ENCODE measurements around the gene CEP128.

DNA sequence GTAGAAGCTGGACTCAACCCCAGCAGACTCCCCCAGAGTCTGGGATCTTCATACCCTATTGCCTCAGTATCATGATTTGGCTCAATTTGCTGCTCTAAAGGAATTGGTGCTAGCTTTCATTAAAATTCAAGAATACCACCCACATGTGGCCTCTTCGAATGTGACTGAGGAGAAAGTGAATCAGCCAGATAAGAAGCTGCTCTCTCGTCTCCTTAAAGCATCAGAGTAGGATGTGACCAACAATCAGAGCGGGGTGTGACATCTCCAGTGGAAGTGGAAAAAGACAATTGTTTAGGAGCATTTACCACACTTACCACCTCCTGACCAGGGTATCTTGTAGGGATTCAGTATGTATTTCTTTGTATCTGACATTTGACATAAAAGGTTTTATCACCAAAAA lies 452.0 kb downstream of the CEP128 start:
- TF ChIP-seq, protein P1, sequence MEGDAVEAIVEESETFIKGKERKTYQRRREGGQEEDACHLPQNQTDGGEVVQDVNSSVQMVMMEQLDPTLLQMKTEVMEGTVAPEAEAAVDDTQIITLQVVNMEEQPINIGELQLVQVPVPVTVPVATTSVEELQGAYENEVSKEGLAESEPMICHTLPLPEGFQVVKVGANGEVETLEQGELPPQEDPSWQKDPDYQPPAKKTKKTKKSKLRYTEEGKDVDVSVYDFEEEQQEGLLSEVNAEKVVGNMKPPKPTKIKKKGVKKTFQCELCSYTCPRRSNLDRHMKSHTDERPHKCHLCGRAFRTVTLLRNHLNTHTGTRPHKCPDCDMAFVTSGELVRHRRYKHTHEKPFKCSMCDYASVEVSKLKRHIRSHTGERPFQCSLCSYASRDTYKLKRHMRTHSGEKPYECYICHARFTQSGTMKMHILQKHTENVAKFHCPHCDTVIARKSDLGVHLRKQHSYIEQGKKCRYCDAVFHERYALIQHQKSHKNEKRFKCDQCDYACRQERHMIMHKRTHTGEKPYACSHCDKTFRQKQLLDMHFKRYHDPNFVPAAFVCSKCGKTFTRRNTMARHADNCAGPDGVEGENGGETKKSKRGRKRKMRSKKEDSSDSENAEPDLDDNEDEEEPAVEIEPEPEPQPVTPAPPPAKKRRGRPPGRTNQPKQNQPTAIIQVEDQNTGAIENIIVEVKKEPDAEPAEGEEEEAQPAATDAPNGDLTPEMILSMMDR (IDR thresholded peaks at IDR 0.05), result no peak
- TF ChIP-seq POLR2A (IDR thresholded peaks at IDR 0.05; ENCODE audit: low read depth) (no peak), POLR2AphosphoS5 (IDR thresholded peaks at IDR 0.05) (no peak), EP300 (IDR thresholded peaks at IDR 0.05) (no peak)
